MG63 (cell line): ENCODE results near the gene RER1. TPM values are rescaled to one million over a fixed set of nuclear protein-coding genes. Genes with fewer than 3 reads are reported as not detected.

Experiments
- DNase-seq: peaks from one replicate; pipeline ENCODE4 v3.0.0-alpha.2; 2020
- H3K27me3 ChIP-seq: fragments of 250-450 bp; sonication (Bioruptor Pico); 2 replicates; pipeline ENCODE4 v1.5.1; 2020; ENCODE audit warnings: mild to moderate bottlenecking, moderate library complexity
- H3K36me3 ChIP-seq: fragments of 250-450 bp; sonication (Bioruptor Pico); 2 replicates; pipeline ENCODE4 v1.5.1; 2020; ENCODE audit warnings: mild to moderate bottlenecking, moderate library complexity
- H3K4me3 ChIP-seq: fragments of 250-450 bp; sonication (Bioruptor Pico); 2 replicates; pipeline ENCODE4 v1.5.1; 2020; ENCODE audit warnings: mild to moderate bottlenecking, moderate library complexity
- H3K9me3 ChIP-seq: fragments of 250-450 bp; sonication (Bioruptor Pico); 2 replicates; pipeline ENCODE4 v1.5.1; 2020; ENCODE audit warnings: mild to moderate bottlenecking, moderate library complexity
- total RNA-seq: library from RNA; depleted of rRNA; stranded (reverse); fragments of >200 nt; shearing (Covaris generic); gene quantifications from 2 replicates; pipeline ENCODE4 v1.2.3, GENCODE V29; 2014; ENCODE audit warnings: low replicate concordance

Gene RER1
- total RNA-seq, 1 experiment from 2014 or later: 60.4 TPM

DNA sequence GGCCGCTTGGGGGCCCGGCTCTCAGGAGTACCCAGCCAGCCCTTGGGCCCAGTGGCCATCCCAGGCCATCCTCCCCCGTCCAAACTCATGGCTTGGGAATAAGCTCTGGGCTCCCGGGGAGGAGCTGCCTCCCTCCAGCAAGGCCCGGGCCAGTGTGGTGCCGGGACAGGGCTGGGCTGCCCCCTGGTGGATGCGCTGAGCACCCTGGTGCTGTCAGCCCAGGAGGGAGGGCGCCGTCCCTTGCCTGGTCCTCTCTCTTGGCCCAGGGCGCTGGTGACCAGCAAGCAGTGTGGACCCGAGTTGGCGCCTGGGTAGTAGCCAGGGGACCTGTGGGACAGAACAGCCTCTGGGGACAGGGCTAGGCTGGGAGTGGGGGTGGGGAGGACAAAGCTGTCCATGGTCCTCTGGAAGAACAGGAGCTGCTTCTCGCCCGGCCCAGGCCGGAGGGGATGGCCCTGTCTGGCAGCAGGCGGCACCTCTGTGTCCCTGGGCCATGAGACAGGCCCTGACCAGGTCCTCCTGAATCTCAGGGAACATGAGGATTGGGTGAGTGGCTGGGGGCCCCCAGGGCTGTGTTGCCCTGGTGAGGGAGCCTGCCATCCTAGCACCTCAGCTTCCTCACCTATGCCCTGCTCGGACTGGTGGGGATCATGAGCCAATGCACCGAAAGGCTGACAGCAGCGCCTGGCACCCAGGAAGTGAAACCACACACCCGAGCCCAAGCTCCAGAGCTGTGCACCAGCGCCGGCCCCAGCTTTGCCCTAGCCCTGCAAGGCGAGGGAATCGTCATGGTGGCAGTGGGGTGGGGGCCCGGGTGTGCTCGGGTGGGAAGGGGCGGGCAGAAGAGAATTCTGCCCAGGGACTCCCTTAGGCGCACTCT lies 9.7 kb upstream of the RER1 start:
- no peaks in the 10 kb centered on the region for H3K27me3 ChIP-seq
- H3K9me3 ChIP-seq: no peaks in the 10 kb centered on the region
- DNase-seq: peak; percentile 75
- H3K4me3 ChIP-seq: no peak overlapping the region
- no peaks in the 10 kb centered on the region for H3K36me3 ChIP-seq

DNA sequence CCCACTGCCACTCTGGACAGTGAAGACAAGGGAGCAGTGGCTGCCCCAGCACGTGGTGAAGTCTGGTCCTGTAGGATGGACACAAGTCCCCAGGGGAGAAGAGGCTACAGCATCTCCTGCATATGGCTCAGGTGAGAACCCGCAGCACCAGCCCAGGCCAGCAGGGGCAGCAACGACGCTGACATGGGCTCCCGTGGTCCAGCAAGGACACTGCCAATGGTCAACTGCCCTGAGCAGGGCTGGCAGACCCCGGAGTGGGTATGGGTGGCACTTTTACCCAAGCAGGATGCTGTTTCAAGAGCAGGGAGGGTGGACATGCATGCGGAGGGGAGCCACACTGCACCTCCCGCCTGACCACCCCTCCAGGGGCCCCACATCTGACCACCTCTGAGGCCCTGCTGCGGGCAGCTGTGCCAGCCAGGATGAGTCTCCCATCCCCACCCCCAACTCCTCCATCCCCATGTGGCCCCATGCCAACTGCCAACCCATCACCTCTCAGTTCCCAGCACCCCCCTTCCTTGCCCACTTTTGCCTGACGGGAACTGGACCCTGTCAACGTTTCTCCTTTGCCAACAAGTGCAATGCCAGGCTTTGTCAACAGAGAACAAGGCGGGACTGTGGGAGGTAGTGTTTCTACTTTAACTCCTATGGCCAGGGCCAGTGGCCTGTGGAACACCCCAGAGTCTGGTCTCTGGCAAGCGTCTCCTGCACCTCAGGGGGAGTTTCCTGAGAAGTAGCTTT lies 8.8 kb upstream of the RER1 start:
- peak; percentile 37 for DNase-seq
- Histone ChIP-seq H3K4me3 (no peak overlapping the region), H3K36me3 (0 out of 2 replicates have a peak, but pooled peaks cover 3% of the 10 kb centered on the region), H3K27me3 (no peaks in the 10 kb centered on the region), H3K9me3 (no peaks in the 10 kb centered on the region)

DNA sequence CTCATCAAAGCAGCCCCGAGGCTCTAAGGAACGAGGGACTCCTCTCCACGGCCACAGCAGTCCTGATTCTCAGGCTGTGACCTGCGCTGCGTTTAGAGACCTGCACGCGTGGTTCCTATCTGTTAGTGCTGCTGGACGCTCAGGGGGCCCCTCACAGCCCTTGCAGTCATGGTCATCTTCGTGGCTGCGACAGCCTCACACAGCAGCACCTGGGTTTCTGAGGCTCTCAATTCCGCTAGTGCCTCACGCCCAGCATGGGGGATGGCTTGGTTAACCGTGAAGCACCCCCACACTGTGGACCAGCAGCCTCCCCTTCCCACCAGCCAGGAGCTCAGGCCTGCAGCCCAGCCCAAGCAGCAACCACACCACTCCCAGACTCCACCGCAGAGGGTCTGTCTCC lies 8.1 kb upstream of the RER1 start:
- H3K9me3 ChIP-seq: no peaks in the 10 kb centered on the region
- no peak overlapping the region for H3K4me3 ChIP-seq
- H3K36me3 ChIP-seq: 0 out of 2 replicates have a peak, but pooled peaks cover 3% of the 10 kb centered on the region
- H3K27me3 ChIP-seq: no peaks in the 10 kb centered on the region
- no peak for DNase-seq

DNA sequence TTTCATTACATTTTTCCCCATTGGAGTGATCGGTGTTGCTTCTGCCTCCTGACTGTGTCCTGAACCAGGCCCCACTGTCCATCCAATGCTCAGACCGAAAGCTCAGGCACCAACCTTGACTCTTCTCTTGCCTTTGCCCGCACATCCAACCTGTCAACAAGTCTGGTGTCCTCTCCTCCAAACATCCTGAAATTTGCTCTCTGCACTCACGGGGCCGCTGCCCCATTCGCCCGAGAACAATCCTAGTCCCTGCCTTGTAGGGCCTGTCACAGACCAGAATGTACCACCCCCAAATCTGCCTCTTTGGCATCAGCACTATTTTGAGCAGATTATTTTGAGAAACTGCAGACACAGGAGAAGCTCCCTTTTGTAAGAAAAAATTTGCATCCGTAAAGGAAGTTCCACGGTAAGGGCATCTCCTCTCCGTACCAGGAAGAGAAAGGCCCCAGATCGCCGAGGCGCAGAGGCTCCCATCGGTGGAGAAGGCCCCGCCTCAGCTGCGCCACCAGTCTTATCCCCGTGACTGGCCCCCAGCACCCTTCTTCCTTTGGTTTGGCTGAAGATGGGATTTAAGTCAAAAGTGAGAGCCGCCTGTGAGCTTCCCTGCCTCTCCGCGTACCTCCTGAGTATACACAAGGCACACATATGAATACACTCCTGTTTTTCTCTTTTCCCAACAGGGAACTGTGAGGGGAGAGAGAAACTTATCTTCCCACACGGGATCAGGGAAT lies 7.3 kb upstream of the RER1 start:
- H3K36me3 ChIP-seq: peaks cover 3% of the 10 kb centered on the region; the same call in 1 of the 2 replicates
- no peak overlapping the region for H3K4me3 ChIP-seq
- H3K27me3 ChIP-seq: no peaks in the 10 kb centered on the region
- no peaks in the 10 kb centered on the region for H3K9me3 ChIP-seq
- no peak for DNase-seq

DNA sequence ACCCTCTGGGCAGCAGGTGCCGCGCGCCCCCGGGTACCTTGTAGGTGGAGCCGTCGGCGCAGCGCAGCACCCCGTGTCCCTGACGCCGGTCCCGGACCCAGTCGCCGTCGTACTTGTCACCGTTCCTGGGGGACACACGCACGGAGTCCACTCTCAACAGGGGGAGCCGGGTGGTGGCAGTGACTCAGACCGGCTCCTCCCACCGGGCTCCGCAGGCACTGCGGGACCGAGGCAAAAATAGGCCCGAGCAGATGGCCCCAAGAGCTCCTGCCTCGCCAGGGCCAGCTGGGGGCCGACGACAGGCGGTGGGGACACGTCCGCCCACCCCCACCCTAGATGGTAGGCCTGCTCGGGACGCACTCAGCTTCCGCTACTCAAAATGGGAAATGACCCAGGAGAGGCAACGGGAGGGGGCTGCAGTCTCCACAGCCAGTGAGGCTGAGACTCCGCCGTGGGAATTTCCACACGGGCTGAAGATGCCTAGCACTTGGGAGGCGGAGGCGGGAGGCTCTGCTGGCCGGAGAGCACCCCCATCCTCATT lies 6.6 kb upstream of the RER1 start:
- no peaks in the 10 kb centered on the region for H3K9me3 ChIP-seq
- H3K27me3 ChIP-seq: no peaks in the 10 kb centered on the region
- peaks cover 5% of the 10 kb centered on the region for H3K36me3 ChIP-seq
- no peak overlapping the region for H3K4me3 ChIP-seq
- DNase-seq: no peak

DNA sequence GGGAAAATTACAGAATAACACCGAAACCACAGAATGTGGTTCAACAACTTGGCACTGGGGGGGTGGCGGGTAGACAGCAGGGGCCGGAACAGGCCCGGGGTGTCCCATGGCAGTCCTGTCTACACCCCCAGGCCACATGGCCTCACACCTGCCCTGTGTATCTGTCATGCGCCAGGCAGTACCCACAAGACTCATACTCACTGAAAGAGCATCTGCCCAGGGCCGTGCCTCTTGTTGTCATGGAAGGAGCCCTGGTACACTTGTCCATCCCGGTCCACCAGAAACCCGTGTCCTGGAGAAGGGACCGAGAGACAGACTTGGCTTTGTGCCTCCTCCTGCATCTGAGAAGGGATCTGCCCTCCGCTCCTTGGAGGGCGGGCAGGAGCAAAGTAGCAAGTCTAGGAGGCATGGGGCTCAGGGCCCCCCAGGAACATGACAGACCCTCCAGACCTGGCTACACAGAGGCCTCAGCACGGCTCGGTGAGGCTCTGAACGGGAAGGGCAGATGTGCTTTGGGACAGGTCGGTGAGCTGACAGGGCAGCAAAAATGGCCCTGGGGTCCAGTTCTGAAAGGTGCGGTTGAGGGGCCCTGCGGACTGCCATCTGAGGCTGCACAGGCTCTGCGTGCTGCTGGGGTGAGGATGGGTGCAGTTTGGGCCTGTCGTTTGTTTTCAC lies 5.9 kb upstream of the RER1 start:
- Histone ChIP-seq H3K27me3 (no peaks in the 10 kb centered on the region), H3K36me3 (peaks cover 7% of the 10 kb centered on the region), H3K9me3 (no peaks in the 10 kb centered on the region), H3K4me3 (no peak overlapping the region)
- no peak for DNase-seq

DNA sequence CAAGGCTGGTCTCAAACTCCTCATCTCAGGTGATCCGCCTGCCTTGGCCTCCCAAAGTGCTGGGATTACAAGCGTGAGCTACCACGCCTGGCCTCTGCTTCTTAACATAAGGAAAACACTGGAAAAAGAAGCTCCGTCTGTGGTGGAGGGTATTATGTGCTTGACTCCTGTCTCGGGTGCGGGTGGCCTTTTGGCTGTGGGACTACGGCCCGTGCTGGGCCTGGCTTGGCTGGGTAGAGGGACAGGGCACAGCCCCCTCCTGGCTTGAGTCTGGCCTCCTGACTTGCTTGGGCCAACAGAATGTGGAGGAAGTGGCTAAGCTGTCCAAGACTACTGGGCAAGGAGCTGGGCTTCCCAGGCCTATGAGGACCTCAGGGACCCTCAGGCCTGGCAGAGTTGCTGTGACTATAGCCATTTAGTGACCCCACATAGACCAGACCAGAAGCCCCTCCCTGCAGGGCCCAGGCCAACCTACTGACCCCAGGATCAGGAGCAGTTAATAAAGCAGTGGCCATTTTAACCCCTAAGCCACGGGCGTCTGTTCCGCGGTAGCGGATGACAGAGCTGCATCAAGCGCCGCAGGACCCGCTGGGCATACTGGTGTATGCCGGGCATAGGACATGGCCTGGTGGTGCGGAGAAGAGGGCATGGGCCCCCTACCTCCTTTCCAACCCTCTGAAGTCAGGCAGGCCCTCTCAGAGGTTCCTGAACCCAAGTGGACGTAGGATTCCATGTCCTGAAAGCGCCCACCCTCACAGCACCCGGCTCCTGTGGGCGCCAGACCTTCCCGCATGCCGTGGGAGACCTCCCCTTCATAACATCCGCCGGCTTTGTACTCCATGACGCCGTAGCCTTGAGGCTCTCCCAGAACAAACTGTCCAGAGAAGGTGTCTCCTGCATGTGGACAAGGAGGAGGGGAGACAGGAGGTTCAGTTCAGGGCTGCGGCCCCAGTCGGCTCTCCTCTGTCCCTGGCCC lies 4.7 kb upstream of the RER1 start:
- DNase-seq: no peak
- peaks cover 9% of the 10 kb centered on the region for H3K36me3 ChIP-seq
- H3K9me3 ChIP-seq: no peaks in the 10 kb centered on the region
- H3K4me3 ChIP-seq: no peak overlapping the region
- H3K27me3 ChIP-seq: no peaks in the 10 kb centered on the region

DNA sequence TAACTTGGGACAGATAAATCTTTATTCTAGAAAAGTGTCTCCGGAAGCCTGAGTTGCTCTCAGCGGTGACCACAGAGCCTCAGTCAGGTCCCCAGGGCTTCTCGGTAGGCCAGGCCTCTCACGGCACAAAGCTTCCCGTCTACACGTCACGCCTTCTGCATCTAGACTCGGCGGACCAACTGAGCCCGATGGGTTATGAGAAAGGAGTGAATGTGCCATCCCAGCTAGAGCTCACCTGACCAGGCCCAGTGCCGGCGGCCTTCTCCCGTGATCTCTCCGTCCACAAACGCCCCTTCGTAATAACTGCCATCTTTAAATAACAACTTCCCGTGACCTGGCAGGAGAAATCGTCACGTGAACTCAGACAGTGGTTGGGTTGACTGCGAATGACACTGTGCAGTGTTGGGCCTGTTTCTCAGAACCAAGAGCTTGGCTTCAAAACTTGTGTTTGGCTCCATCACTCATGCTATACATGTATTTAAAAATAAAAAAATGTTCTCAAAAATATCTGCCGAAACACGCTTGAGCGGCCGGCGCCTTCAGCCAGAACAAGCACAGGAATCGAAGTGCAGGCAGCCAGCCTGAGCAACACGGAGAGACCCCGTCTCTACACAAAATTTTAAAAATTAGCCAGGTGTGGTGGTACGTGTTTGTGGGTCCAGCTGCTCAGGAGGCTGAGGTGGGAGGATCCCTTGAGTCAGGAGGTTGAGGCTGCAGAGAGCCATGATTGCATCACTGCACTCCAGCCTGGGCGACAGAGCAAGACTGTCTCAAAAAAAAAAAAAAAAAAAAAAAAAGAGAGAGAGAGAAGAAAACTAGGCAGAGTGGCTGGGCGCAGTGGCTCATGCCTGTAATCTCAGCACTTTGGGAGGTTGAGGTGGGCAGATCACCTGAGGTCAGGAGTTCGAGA lies 3.4 kb upstream of the RER1 start:
- Histone ChIP-seq H3K4me3 (no peak overlapping the region), H3K36me3 (peaks cover 16% of the 10 kb centered on the region), H3K27me3 (no peaks in the 10 kb centered on the region), H3K9me3 (no peaks in the 10 kb centered on the region)
- DNase-seq: no peak

DNA sequence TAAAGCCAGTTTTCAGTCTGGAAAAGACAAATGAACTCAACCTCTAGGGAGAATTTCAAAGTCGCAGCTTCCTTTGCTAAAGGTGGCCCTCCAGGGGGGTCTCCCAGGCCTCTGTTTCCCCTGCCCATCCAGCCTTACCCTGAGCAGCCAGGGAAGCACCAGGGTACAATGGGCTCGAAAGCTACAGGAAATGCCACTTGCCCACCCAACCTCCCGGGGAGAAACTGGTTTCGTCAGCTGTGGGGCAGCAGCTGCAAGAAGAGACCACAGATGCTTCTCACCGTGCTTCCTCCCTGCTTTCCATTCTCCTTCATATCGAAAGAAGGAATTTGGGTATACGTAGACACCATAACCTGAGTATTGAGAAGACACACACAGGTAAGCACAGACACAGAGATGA lies 2.0 kb upstream of the RER1 start:
- DNase-seq: no peak
- H3K36me3 ChIP-seq: peaks cover 30% of the 10 kb centered on the region
- no peaks in the 10 kb centered on the region for H3K27me3 ChIP-seq
- H3K4me3 ChIP-seq: no peak overlapping the region; the same call in 1 of the 2 replicates
- no peaks in the 10 kb centered on the region for H3K9me3 ChIP-seq

DNA sequence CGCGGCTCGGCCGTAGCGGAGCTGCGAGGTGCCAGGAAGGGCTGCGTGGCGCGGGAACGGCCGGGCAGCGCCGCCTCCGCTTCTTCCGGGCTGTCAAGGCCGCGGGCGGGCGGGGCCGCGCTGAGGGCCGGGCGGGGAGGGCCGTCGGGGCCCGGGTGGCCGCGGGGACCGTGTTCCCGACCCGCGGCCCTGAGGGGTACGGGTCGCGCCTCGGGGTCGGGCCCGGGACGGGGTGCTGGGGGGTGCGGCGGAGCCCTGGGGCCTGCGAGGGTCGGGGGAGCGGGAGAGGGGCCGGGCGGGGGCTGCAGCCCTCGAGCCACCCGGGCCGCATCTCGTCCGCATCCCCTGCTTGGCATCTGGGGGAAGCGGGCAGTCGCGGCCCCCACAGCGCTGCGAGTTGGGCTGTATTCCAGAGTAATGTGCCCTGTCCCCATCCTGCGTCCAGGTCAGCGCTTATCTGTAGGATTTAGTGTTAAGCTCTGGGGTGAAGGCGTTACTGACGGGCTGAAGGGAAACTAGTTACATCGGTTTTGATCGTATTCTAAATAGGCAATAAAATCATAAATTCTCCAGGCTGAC lies 379 bp downstream of the RER1 start:
- DNase-seq: no peak
- Histone ChIP-seq H3K36me3 (peaks cover 52% of the 10 kb centered on the region), H3K27me3 (no peaks in the 10 kb centered on the region), H3K4me3 (peak overlapping the region; percentile 97), H3K9me3 (no peaks in the 10 kb centered on the region)

DNA sequence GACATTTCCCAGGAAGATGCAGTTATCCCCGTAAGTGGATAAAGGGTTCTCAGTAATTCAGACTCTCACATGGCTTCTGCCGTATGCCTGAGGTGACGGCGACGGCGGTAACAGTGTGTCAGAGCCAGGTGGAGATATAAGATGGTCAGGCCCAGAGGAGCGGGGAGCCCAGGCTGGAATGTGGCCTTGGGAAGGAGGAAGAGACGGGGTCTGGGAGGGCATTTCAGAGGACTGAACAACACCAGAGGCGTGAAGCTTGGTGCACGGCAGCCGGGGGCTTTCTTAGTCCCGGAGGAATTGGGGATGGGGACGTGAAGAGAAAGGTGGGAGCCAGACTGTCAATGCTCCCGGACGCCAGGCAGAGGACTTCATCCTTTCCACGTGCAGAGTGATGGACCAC lies 1.0 kb downstream of the RER1 start:
- H3K36me3 ChIP-seq: peaks cover 56% of the 10 kb centered on the region
- DNase-seq: no peak

DNA sequence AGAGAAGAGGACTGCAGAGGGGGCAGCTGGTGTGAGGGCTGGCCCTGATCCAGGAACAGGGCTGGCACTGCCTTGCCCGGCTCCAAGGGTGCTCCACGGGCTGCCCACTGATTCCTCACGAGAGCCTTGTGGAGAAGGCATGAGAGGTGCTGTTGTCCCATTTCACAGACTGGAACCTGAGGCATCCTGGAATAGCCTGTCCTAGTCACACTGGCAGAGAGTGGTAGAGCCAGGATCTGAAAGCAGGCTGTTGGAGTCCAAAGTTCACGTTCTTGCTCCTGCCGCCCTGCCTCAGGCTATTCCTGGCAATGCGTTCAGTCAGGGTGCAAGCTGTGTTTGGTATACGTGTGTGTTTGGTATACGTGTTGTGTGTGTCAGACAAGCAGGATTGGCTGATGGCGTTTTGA lies 1.8 kb downstream of the RER1 start:
- no peaks in the 10 kb centered on the region for H3K27me3 ChIP-seq
- no peak for DNase-seq
- H3K9me3 ChIP-seq: no peaks in the 10 kb centered on the region
- H3K36me3 ChIP-seq: peaks cover 64% of the 10 kb centered on the region
- no peak overlapping the region for H3K4me3 ChIP-seq

More for the DNA sequence above, 1.0 kb downstream of the RER1 start:
- H3K27me3 ChIP-seq: no peaks in the 10 kb centered on the region
- H3K4me3 ChIP-seq: peak overlapping the region; percentile 97
- H3K9me3 ChIP-seq: no peaks in the 10 kb centered on the region

DNA sequence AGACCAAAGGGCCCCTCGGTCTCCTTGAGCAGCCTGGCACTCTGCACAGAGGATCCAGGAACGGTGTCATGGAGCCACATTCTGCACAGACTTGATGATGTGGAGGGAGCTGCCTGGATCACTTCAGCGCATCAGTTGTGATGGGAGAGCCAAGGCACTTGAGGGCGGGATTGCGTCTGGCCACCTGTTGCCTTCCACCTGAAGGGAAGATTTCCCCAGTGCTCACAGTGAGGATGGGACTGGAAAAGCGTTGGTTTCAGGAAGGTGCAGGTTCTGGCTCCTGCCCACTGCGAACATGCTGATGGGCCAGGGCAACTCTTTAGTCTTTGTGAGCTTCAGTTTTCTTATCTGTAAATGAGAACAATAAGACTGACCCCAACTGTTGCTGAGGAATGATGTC lies 2.6 kb downstream of the RER1 start:
- Histone ChIP-seq H3K9me3 (no peaks in the 10 kb centered on the region), H3K36me3 (peaks cover 72% of the 10 kb centered on the region), H3K27me3 (no peaks in the 10 kb centered on the region), H3K4me3 (no peak overlapping the region)
- DNase-seq: no peak

DNA sequence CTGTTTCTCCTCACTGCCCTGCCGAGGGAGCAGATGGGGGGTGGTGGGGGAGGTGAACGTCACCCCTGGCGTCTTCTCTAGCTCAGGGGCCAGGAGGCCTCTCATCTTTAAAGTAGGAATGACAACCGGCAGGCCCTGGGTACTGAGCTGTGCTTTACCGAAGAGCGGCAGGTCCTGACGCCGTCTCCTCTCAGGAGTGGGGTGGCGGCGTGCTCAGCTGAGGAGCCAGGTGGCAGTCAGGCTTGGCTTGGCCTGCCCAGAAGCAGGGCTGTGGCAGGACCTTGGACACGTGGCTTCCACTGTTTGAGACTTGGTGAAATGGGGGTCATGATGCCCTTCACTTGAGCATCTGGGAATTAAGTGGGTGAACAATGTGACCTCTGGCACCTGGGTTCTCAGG lies 3.1 kb downstream of the RER1 start:
- no peaks in the 10 kb centered on the region for H3K9me3 ChIP-seq
- DNase-seq: no peak
- no peak overlapping the region for H3K4me3 ChIP-seq
- H3K36me3 ChIP-seq: peaks cover 77% of the 10 kb centered on the region
- H3K27me3 ChIP-seq: no peaks in the 10 kb centered on the region
